DOHH2 (cell line): ENCODE results near the gene DIP2B.

Experiments
- H3F3A ChIP-seq: fragments of 200-600 bp; sonication (generic), shearing (Covaris generic); 2 replicates; pipeline ENCODE4 v1.6.0; 2016; ENCODE audit warnings: antibody characterized with exemption, mild to moderate bottlenecking; ENCODE audit not compliant: control insufficient read depth, insufficient read depth
- H3K27ac ChIP-seq: fragments of 200-600 bp; sonication (generic); 2 replicates; pipeline ENCODE4 v1.5.1; 2014; ENCODE audit warnings: low read depth, mild to moderate bottlenecking, low read length, moderate library complexity
- H3K27me3 ChIP-seq: fragments of 200-600 bp; sonication (generic); 2 replicates; pipeline ENCODE4 v1.6.1; 2014; ENCODE audit warnings: mild to moderate bottlenecking, low read length, mixed read lengths; ENCODE audit not compliant: control insufficient read depth
- H3K36me3 ChIP-seq: fragments of 200-600 bp; sonication (generic); 2 replicates; pipeline ENCODE4 v1.6.1; 2014; ENCODE audit warnings: mild to moderate bottlenecking, low read length, moderate library complexity, mixed read lengths; ENCODE audit not compliant: control insufficient read depth
- H3K4me1 ChIP-seq: fragments of 200-600 bp; sonication (generic); 2 replicates; pipeline ENCODE4 v1.6.1; 2014; ENCODE audit warnings: mild to moderate bottlenecking, low read length, mixed read lengths; ENCODE audit not compliant: control insufficient read depth
- H3K4me2 ChIP-seq: fragments of 200-600 bp; sonication (generic); 2 replicates; pipeline ENCODE4 v1.6.0; 2014; ENCODE audit warnings: mild to moderate bottlenecking, low read length, moderate library complexity
- H3K4me3 ChIP-seq: fragments of 200-600 bp; sonication (generic); 2 replicates; pipeline ENCODE4 v1.5.1; 2014; ENCODE audit warnings: mild to moderate bottlenecking, low read length, mixed read lengths
- H3K79me2 ChIP-seq: fragments of 200-600 bp; sonication (generic); 2 replicates; pipeline ENCODE4 v1.6.1; 2014; ENCODE audit warnings: mild to moderate bottlenecking, low read length, mixed read lengths; ENCODE audit not compliant: control insufficient read depth
- H3K9me2 ChIP-seq: fragments of 200-600 bp; sonication (generic); replicated peaks from 2 replicates; pipeline ENCODE4 v1.6.1; 2014; ENCODE audit warnings: mild to moderate bottlenecking, low read length, mixed read lengths; ENCODE audit not compliant: control insufficient read depth
- H3K9me3 ChIP-seq: fragments of 200-600 bp; sonication (generic); 2 replicates; pipeline ENCODE4 v1.6.1; 2014; ENCODE audit warnings: antibody characterized with exemption, low read length, mixed read lengths; ENCODE audit not compliant: control insufficient read depth, insufficient read depth
- H4K20me1 ChIP-seq: fragments of 200-600 bp; sonication (generic); 2 replicates; pipeline ENCODE4 v1.6.0; 2014; ENCODE audit warnings: low read depth, mild to moderate bottlenecking, antibody characterized with exemption, low read length, moderate library complexity; ENCODE audit not compliant: control insufficient read depth, insufficient read depth
- CTCF ChIP-seq: fragments of 200-600 bp; sonication (generic); IDR thresholded peaks from one replicate; pipeline ENCODE4 v1.5.1; 2014; ENCODE audit warnings: antibody characterized with exemption, mild to moderate bottlenecking, low read depth, low read length; ENCODE audit not compliant: poor library complexity, severe bottlenecking
- EZH2phosphoT487 ChIP-seq: fragments of 200-600 bp; sonication (generic); IDR thresholded peaks from 2 replicates; pipeline ENCODE4 v1.6.1; 2017; ENCODE audit warnings: borderline replicate concordance, mild to moderate bottlenecking, antibody characterized with exemption, low read length, moderate library complexity, mixed read lengths

Gene DIP2B

DNA sequence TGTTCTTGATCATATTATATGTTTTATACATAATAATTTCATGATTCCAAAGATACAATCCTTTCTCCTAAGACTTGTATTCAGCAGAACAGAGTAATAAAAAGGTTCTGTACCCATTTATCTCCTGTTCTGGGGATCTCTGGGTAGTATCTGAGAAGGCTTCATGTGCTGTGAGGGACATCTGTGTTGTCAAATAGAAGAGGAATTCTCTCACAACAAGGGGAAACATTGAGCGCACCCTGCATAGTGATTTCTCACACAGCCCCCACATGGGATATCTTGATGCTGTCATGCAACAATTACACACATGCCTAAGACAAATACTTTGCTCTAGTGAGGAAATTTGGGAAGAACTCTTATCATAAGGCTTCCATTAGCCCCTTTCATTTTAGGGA lies 157.3 kb downstream of the DIP2B start:
- H3K4me2 ChIP-seq, result no peak overlapping the region
- H3K4me1 ChIP-seq, result no peaks in the 10 kb centered on the region
- H3K27me3 ChIP-seq, result no peaks in the 10 kb centered on the region
- H4K20me1 ChIP-seq, result no peaks in the 10 kb centered on the region
- no peaks in the 10 kb centered on the region for H3K9me2 ChIP-seq
- H3K4me3 ChIP-seq, result no peak overlapping the region
- no peaks in the 10 kb centered on the region for H3K79me2 ChIP-seq
- no peaks in the 10 kb centered on the region for H3K36me3 ChIP-seq
- no peaks in the 10 kb centered on the region for H3K9me3 ChIP-seq
- H3F3A ChIP-seq, result no peaks in the 10 kb centered on the region
- no peak overlapping the region for H3K27ac ChIP-seq
- TF ChIP-seq EZH2phosphoT487 (no peak), CTCF (no peak)

DNA sequence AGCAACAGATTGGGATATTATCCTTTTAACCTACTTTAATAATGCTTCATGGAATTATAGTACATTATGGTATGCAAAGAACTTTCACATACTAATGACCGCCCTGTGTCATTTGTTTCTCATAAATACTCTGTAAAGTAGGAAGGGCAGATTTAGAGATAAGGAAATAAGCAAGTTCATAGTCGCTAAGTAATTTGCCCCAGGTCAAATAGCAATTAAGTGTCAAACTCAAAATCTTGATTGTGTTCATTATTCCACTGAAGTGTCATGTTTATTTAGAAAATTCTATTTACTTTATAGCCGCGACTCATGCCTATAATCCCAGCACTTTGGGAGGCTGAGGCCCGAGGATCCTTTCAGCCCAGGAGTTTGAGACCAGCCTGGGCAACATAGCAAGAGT lies 160.4 kb downstream of the DIP2B start:
- Histone ChIP-seq H3K27me3 (no peaks in the 10 kb centered on the region), H3K79me2 (no peaks in the 10 kb centered on the region), H3K9me2 (no peaks in the 10 kb centered on the region), H3K4me1 (no peaks in the 10 kb centered on the region), H3F3A (no peaks in the 10 kb centered on the region), H4K20me1 (no peaks in the 10 kb centered on the region), H3K36me3 (no peaks in the 10 kb centered on the region), H3K27ac (no peak overlapping the region), H3K4me2 (no peak overlapping the region), H3K4me3 (no peak overlapping the region), H3K9me3 (no peaks in the 10 kb centered on the region)
- TF ChIP-seq EZH2phosphoT487 (no peak), CTCF (no peak)

- no peaks in the 10 kb centered on the region for H4K20me1 ChIP-seq
- H3K4me3 ChIP-seq, result no peak overlapping the region
- H3K27ac ChIP-seq, result no peak overlapping the region
- no peaks in the 10 kb centered on the region for H3K79me2 ChIP-seq
- H3F3A ChIP-seq, result no peaks in the 10 kb centered on the region
- no peaks in the 10 kb centered on the region for H3K27me3 ChIP-seq
- no peak for TF ChIP-seq CTCF
- TF ChIP-seq EZH2phosphoT487, result no peak
- H3K36me3 ChIP-seq, result no peaks in the 10 kb centered on the region
- no peaks in the 10 kb centered on the region for H3K4me1 ChIP-seq
- no peak overlapping the region for H3K4me2 ChIP-seq
- H3K9me2 ChIP-seq, result no peaks in the 10 kb centered on the region
- H3K9me3 ChIP-seq, result no peaks in the 10 kb centered on the region
These were observed 160.8 kb downstream of the DIP2B start for GRCh38 chr12:50665609-50666008.

GRCh38 chr12:50666023-50666422 lies 161.2 kb downstream of the DIP2B start:
- Histone ChIP-seq H3K9me3 (no peaks in the 10 kb centered on the region), H3K4me3 (no peak overlapping the region), H3K36me3 (no peaks in the 10 kb centered on the region), H4K20me1 (no peaks in the 10 kb centered on the region), H3K27me3 (no peaks in the 10 kb centered on the region), H3K4me2 (no peak overlapping the region), H3K4me1 (no peaks in the 10 kb centered on the region), H3K27ac (no peak overlapping the region), H3K79me2 (no peaks in the 10 kb centered on the region), H3F3A (no peaks in the 10 kb centered on the region), H3K9me2 (no peaks in the 10 kb centered on the region)
- TF ChIP-seq EZH2phosphoT487 (no peak), CTCF (no peak)
